ENCODE measurements around the gene GBP7. TPM values are rescaled to one million over a fixed set of nuclear protein-coding genes. Genes with fewer than 3 reads are reported as not detected.
"Not testable (repeated sequence)": the region's sequence is repeated elsewhere in the genome, so short reads cannot be mapped to it uniquely, and the experiment has no call there.

The GBP7 gene
- total RNA-seq, 2 experiments from 2014 or later = not detected

- H3K4me3 ChIP-seq (ENCODE audit: low read depth, low read length, poor library complexity, severe bottlenecking) = no peak overlapping the region
- no peaks in the 10 kb centered on the region for H3K9me3 ChIP-seq (ENCODE audit: low read length)
- ChIA-PET CTCF (ENCODE audit: unreplicated experiment) (no interaction called here), POLR2A (no interaction called here)
- intact Hi-C loops (cut with micrococcal nuclease; ENCODE audit: unreplicated experiment) = no loop called here
- H3K27ac ChIP-seq (ENCODE audit: low read depth, low read length, poor library complexity, severe bottlenecking) = no peak overlapping the region
- BruUV-seq (replicated peaks) = no TSS peak
- H2AFZ ChIP-seq (ENCODE audit: low read length) = no peak overlapping the region
- no peaks in the 10 kb centered on the region for H3K36me3 ChIP-seq (ENCODE audit: insufficient read depth, low read length)
- no peak overlapping the region for H3K4me2 ChIP-seq (ENCODE audit: low read length)
- H3K4me1 ChIP-seq (ENCODE audit: insufficient read depth, low read length, poor library complexity, severe bottlenecking) = no peaks in the 10 kb centered on the region
- TF ChIP-seq CTCF (conservative IDR thresholded peaks at IDR 0.05; ENCODE audit: low read length) = no peak
- TF ChIP-seq EZH2phosphoT487 (IDR thresholded peaks at IDR 0.05; ENCODE audit: borderline replicate concordance, low read depth, low read length) = no peak
- H4K20me1 ChIP-seq (ENCODE audit: insufficient read depth, low read length) = no peaks in the 10 kb centered on the region
- H3K79me2 ChIP-seq (ENCODE audit: insufficient read depth, low read depth, low read length) = no peaks in the 10 kb centered on the region
- H3K9me2 ChIP-seq (ENCODE audit: insufficient read depth, low read length) = no peaks in the 10 kb centered on the region
- no peak for DNase-seq (ENCODE audit: low spot score)
These were observed 45.9 kb downstream of the GBP7 start for GRCh38 chr1:89129911-89130310.

GRCh38 chr1:89128003-89128458 is 47.8 kb downstream of the GBP7 start:
- DNase-seq (ENCODE audit: low spot score); H3K36me3 ChIP-seq (ENCODE audit: insufficient read depth, low read length); H3K9me3 ChIP-seq (ENCODE audit: low read length); intact Hi-C loops (cut with micrococcal nuclease; ENCODE audit: unreplicated experiment); H4K20me1 ChIP-seq (ENCODE audit: insufficient read depth, low read length); H3K4me2 ChIP-seq (ENCODE audit: low read length); H3K79me2 ChIP-seq (ENCODE audit: insufficient read depth, low read depth, low read length); CTCF ChIA-PET (ENCODE audit: unreplicated experiment); H2AFZ ChIP-seq (ENCODE audit: low read length); H3K4me3 ChIP-seq (ENCODE audit: low read depth, low read length, poor library complexity, severe bottlenecking); H3K4me1 ChIP-seq (ENCODE audit: insufficient read depth, low read length, poor library complexity, severe bottlenecking); H3K9me2 ChIP-seq (ENCODE audit: insufficient read depth, low read length); POLR2A ChIA-PET; BruUV-seq (replicated peaks); H3K27ac ChIP-seq (ENCODE audit: low read depth, low read length, poor library complexity, severe bottlenecking): not testable (repeated sequence)

- H3K4me3 ChIP-seq (ENCODE audit: low read depth, low read length, poor library complexity, severe bottlenecking); H3K9me3 ChIP-seq (ENCODE audit: low read length); H3K9me2 ChIP-seq (ENCODE audit: insufficient read depth, low read length); intact Hi-C loops (cut with micrococcal nuclease; ENCODE audit: unreplicated experiment); DNase-seq (ENCODE audit: low spot score); H3K27ac ChIP-seq (ENCODE audit: low read depth, low read length, poor library complexity, severe bottlenecking); H3K79me2 ChIP-seq (ENCODE audit: insufficient read depth, low read depth, low read length); CTCF ChIA-PET (ENCODE audit: unreplicated experiment); H3K4me1 ChIP-seq (ENCODE audit: insufficient read depth, low read length, poor library complexity, severe bottlenecking); H2AFZ ChIP-seq (ENCODE audit: low read length); H3K4me2 ChIP-seq (ENCODE audit: low read length); H3K36me3 ChIP-seq (ENCODE audit: insufficient read depth, low read length); H4K20me1 ChIP-seq (ENCODE audit: insufficient read depth, low read length); BruUV-seq (replicated peaks): not testable (repeated sequence)
- POLR2A ChIA-PET = interaction anchor here (0.6 kb wide), 1 partner anchor 140 kb away, joined by 3 read pairs; no protein-coding TSS in a partner anchor
These were observed 48.9 kb downstream of the GBP7 start for GRCh38 chr1:89126602-89127565.

All from OCI-LY7 (cell line).